ENCODE data around the gene TMCC1.

- TF ChIP-seq, protein P1, sequence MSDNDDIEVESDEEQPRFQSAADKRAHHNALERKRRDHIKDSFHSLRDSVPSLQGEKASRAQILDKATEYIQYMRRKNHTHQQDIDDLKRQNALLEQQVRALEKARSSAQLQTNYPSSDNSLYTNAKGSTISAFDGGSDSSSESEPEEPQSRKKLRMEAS (IDR thresholded peaks at IDR 0.05): no peak
- TF ChIP-seq CTCF (IDR thresholded peaks at IDR 0.05) (0 out of 3 replicates have a peak, but pooled peaks have one; percentile 9), EP300 (IDR thresholded peaks at IDR 0.05) (no peak), POLR2A (IDR thresholded peaks at IDR 0.05; ENCODE audit: low read length) (no peak)
- TF ChIP-seq, protein P2, sequence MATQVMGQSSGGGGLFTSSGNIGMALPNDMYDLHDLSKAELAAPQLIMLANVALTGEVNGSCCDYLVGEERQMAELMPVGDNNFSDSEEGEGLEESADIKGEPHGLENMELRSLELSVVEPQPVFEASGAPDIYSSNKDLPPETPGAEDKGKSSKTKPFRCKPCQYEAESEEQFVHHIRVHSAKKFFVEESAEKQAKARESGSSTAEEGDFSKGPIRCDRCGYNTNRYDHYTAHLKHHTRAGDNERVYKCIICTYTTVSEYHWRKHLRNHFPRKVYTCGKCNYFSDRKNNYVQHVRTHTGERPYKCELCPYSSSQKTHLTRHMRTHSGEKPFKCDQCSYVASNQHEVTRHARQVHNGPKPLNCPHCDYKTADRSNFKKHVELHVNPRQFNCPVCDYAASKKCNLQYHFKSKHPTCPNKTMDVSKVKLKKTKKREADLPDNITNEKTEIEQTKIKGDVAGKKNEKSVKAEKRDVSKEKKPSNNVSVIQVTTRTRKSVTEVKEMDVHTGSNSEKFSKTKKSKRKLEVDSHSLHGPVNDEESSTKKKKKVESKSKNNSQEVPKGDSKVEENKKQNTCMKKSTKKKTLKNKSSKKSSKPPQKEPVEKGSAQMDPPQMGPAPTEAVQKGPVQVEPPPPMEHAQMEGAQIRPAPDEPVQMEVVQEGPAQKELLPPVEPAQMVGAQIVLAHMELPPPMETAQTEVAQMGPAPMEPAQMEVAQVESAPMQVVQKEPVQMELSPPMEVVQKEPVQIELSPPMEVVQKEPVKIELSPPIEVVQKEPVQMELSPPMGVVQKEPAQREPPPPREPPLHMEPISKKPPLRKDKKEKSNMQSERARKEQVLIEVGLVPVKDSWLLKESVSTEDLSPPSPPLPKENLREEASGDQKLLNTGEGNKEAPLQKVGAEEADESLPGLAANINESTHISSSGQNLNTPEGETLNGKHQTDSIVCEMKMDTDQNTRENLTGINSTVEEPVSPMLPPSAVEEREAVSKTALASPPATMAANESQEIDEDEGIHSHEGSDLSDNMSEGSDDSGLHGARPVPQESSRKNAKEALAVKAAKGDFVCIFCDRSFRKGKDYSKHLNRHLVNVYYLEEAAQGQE (IDR thresholded peaks at IDR 0.05): no peak
Observed at GRCh38 chr3:129628169-129628522, 265.4 kb downstream of the TMCC1 start.

Measured in A549 (cell line).